HEK293 (cell line): Measurements from ENCODE around the gene AJM1.

Experiments used
- CTCF ChIP-seq: fragments of 450-650 bp; formaldehyde crosslinking; IDR thresholded peaks from 2 replicates; pipeline ENCODE4 v1.5.1; 2016; ENCODE audit warnings: missing biosample characterization, missing genetic modification characterization
- ZFP37 ChIP-seq: fragments of 450-650 bp; formaldehyde crosslinking; IDR thresholded peaks from 2 replicates; pipeline ENCODE4 v1.5.1; 2016; ENCODE audit warnings: missing biosample characterization, missing genetic modification characterization
- ZNF18 ChIP-seq: fragments of 450-650 bp; formaldehyde crosslinking; IDR thresholded peaks from 2 replicates; pipeline ENCODE4 v1.5.1; 2016; ENCODE audit warnings: missing biosample characterization, missing genetic modification characterization
- ZNF416 ChIP-seq: fragments of 450-650 bp; formaldehyde crosslinking; IDR thresholded peaks from 2 replicates; pipeline ENCODE4 v1.5.1; 2016; ENCODE audit warnings: missing biosample characterization, missing genetic modification characterization
- ZNF571 ChIP-seq: fragments of 450-650 bp; formaldehyde crosslinking; IDR thresholded peaks from 2 replicates; pipeline ENCODE4 v1.5.0; 2017; ENCODE audit warnings: missing biosample characterization, missing genetic modification characterization
- ZNF658 ChIP-seq: fragments of 450-650 bp; formaldehyde crosslinking; IDR thresholded peaks from 2 replicates; pipeline ENCODE4; 2016; ENCODE audit warnings: missing biosample characterization, missing genetic modification characterization
- ZSCAN18 ChIP-seq: fragments of 450-650 bp; formaldehyde crosslinking; IDR thresholded peaks from 2 replicates; pipeline ENCODE4 v1.5.1; 2016; ENCODE audit warnings: missing biosample characterization, missing genetic modification characterization

- TF ChIP-seq CTCF (tag by site-specific recombination), result no peak
- no peak for TF ChIP-seq ZSCAN18
- no peak for TF ChIP-seq ZNF18 (tag by site-specific recombination)
- no peak for TF ChIP-seq ZNF416 (tag by site-specific recombination)
- no peak for TF ChIP-seq ZFP37
- no peak for TF ChIP-seq ZNF658 (tag by site-specific recombination)
- no peak for TF ChIP-seq ZNF571
Observed at GRCh38 chr9:136889858-136890257, 47.6 kb downstream of the AJM1 start.
